Lower lobe of right lung (tissue), 2 donors: Measurements from ENCODE around the gene LRCOL1. TPM values are rescaled to one million over a fixed set of nuclear protein-coding genes. Genes with fewer than 3 reads are reported as not detected.

Source experiments
- ATAC-seq, 2 donors: fragments of 200-7000 bp; cut with Tn5 transposase; one replicate each; pipeline ENCODE4 v1.9.1; 2020 to 2022; ENCODE audit warnings: mild to moderate bottlenecking in 2 of 2, moderate library complexity in 2 of 2
- DNase-seq: peaks from one replicate; pipeline ENCODE4 v3.0.0-alpha.2; 2020
- H3K27ac ChIP-seq: fragments of 200-600 bp; one replicate; pipeline ENCODE4 v1.8.0; 2022
- H3K27me3 ChIP-seq: fragments of 200-600 bp; one replicate; pipeline ENCODE4 v1.8.0; 2022; ENCODE audit warnings: low read depth
- H3K36me3 ChIP-seq: fragments of 200-600 bp; one replicate; pipeline ENCODE4 v1.8.0; 2022; ENCODE audit warnings: mild to moderate bottlenecking
- H3K4me1 ChIP-seq: fragments of 200-600 bp; one replicate; pipeline ENCODE4 v1.8.0; 2022
- H3K4me3 ChIP-seq: fragments of 200-600 bp; one replicate; pipeline ENCODE4 v1.8.0; 2022; ENCODE audit warnings: mild to moderate bottlenecking
- H3K9me3 ChIP-seq: fragments of 200-600 bp; one replicate; pipeline ENCODE4 v1.8.0; 2022
- CTCF ChIP-seq: fragments of 200-600 bp; IDR thresholded peaks from one replicate; pipeline ENCODE4 v1.8.0; 2022; ENCODE audit warnings: antibody characterized with exemption, mild to moderate bottlenecking
- intact Hi-C: fragments of 100-400 bp; cut with DNase I; formaldehyde crosslinking; loops from one replicate; pipeline ENCODE4 v1.11.0; 2022
- total RNA-seq: library from RNA; stranded (reverse); fragmentation: NEBNext Ultra II Directional; extraction: Animal tissue kit (Norgen Biotek cat#: 25700); gene quantifications from one replicate; pipeline ENCODE4 v1.2.1, GENCODE V29; 2021
- donor health status: DM: no; HTN: yes; CAD: no; lungs with severe emphysema.

The LRCOL1 gene
- total RNA-seq, 1 donor from 2014 or later = 2.3 TPM

GRCh38 chr12:132570635-132571034 lies 39.7 kb downstream of the LRCOL1 start:
- Histone ChIP-seq H3K27me3 (no peaks in the 10 kb centered on the region), H3K4me3 (no peak overlapping the region), H3K9me3 (no peaks in the 10 kb centered on the region), H3K4me1 (peaks cover 5% of the 10 kb centered on the region), H3K27ac (no peak overlapping the region), H3K36me3 (peaks cover 54% of the 10 kb centered on the region)
- ATAC-seq (no peak), DNase-seq (no peak)
- intact Hi-C loops = no loop called here
- no peak for TF ChIP-seq CTCF

- DNase-seq = no peak
- Histone ChIP-seq H3K4me3 (no peak overlapping the region), H3K36me3 (peaks cover 52% of the 10 kb centered on the region), H3K4me1 (peaks cover 5% of the 10 kb centered on the region), H3K27me3 (no peaks in the 10 kb centered on the region), H3K27ac (no peak overlapping the region), H3K9me3 (no peaks in the 10 kb centered on the region)
- intact Hi-C loops = no loop called here
- no peak for TF ChIP-seq CTCF
- no peak for ATAC-seq
Measured at GRCh38 chr12:132569856-132570480, 40.4 kb downstream of the LRCOL1 start.

- DNase-seq (no peak), ATAC-seq (no peak)
- Histone ChIP-seq H3K4me3 (no peak overlapping the region), H3K9me3 (no peaks in the 10 kb centered on the region), H3K27ac (no peak overlapping the region), H3K27me3 (no peaks in the 10 kb centered on the region), H3K36me3 (peaks cover 42% of the 10 kb centered on the region), H3K4me1 (peaks cover 5% of the 10 kb centered on the region)
- intact Hi-C loops = no loop called here
- no peak for TF ChIP-seq CTCF
Measured at GRCh38 chr12:132568826-132569480, 41.4 kb downstream of the LRCOL1 start.

GRCh38 chr12:132568301-132568700 lies 42.1 kb downstream of the LRCOL1 start:
- no peak for TF ChIP-seq CTCF
- intact Hi-C loops = no loop called here
- Histone ChIP-seq H3K36me3 (peaks cover 35% of the 10 kb centered on the region), H3K4me3 (no peak overlapping the region), H3K27me3 (no peaks in the 10 kb centered on the region), H3K9me3 (no peaks in the 10 kb centered on the region), H3K4me1 (peaks cover 5% of the 10 kb centered on the region), H3K27ac (no peak overlapping the region)
- ATAC-seq (no peak), DNase-seq (no peak)

- Histone ChIP-seq H3K4me1 (peaks cover 3% of the 10 kb centered on the region), H3K27ac (no peak overlapping the region), H3K9me3 (no peaks in the 10 kb centered on the region), H3K36me3 (peaks cover 26% of the 10 kb centered on the region), H3K27me3 (no peaks in the 10 kb centered on the region), H3K4me3 (no peak overlapping the region)
- no peak for DNase-seq
- no peak for TF ChIP-seq CTCF
- no peak for ATAC-seq
- intact Hi-C loops = no loop called here
Measured at GRCh38 chr12:132566516-132567131, 43.8 kb downstream of the LRCOL1 start.
